ENCODE results near the gene PEA15. TPM values are rescaled to one million over a fixed set of nuclear protein-coding genes. Genes with fewer than 3 reads are reported as not detected.

PEA15 gene
- total and polyA plus RNA-seq, 2 of the 8 experiments (the other 6 are each of a cell fraction or from before 2014, with no cell fraction given): 71.3 to 75.1 TPM

- Histone ChIP-seq H2BK12ac (ENCODE audit: low read depth, low read length) (peak overlapping the region; percentile 86; the same call in 1 of the 2 replicates), H2AK5ac (ENCODE audit: low read depth, low read length) (peak overlapping the region; percentile 17; the same call in 1 of the 2 replicates), H2AFZ (ENCODE audit: low read length) (no peak overlapping the region), H3K18ac (ENCODE audit: extremely low read depth, low read length) (no peak overlapping the region), H4K8ac (ENCODE audit: extremely low read depth, insufficient read depth, low read length) (no peak overlapping the region), H4K20me1 (replicated peaks in 1 of 2; ENCODE audit: control insufficient read depth in 1 of 2, insufficient read depth in 2 of 2, low read length in 2 of 2) (no peaks in the 10 kb centered on the region), H3K27me3 (replicated peaks in 1 of 4; ENCODE audit: control insufficient read depth in 3 of 4, extremely low read depth in 1 of 4, insufficient read depth in 3 of 4, low read length in 3 of 4) (peaks cover 0 to under 1% (median 0%) of the 10 kb centered on the region in 4 experiments; a peak in 1 of 7 replicates), H3K9me3 (ENCODE audit: insufficient read depth in 2 of 2, low read depth in 1 of 2, low read length in 1 of 2) (no peaks in the 10 kb centered on the region), H3K79me2 (ENCODE audit: control insufficient read depth in 1 of 2, insufficient read depth in 2 of 2, low read length in 2 of 2) (no peaks in the 10 kb centered on the region), H3K4me1 (replicated peaks in 1 of 4; ENCODE audit: control insufficient read depth in 3 of 4, insufficient read depth in 4 of 4, low read length in 3 of 4) (peaks cover 4 to 19% (median 16%) of the 10 kb centered on the region in 4 experiments; a peak in 5 of 7 replicates), H2BK20ac (ENCODE audit: low read length) (peak overlapping the region; percentile 56), H3K4me2 (ENCODE audit: insufficient read depth in 1 of 2, low read depth in 2 of 2, low read length in 2 of 2) (no peak overlapping the region), H3K56ac (replicated peaks; ENCODE audit: insufficient read length, low read depth, low read length) (no peak overlapping the region), H3K79me1 (ENCODE audit: low read depth, low read length) (no peaks in the 10 kb centered on the region), H3K36me3 (ENCODE audit: control insufficient read depth in 2 of 4, insufficient read depth in 4 of 4, low read length in 3 of 4) (no peaks in the 10 kb centered on the region), H2BK120ac (replicated peaks; ENCODE audit: low read depth, low read length) (no peak overlapping the region), H3K14ac (ENCODE audit: insufficient read length) (no peak overlapping the region), H4K91ac (replicated peaks; ENCODE audit: insufficient read length, low read length) (peak overlapping the region; percentile 76), H2BK5ac (ENCODE audit: low read depth, low read length) (peak overlapping the region; percentile 87; the same call in 1 of the 2 replicates), H4K5ac (ENCODE audit: insufficient read length, low read depth, low read length) (no peak overlapping the region), H3K23ac (ENCODE audit: insufficient read length) (no peak overlapping the region), H3K4me3 (ENCODE audit: extremely low read depth in 1 of 4, insufficient read depth in 2 of 4, low read depth in 3 of 4, low read length in 4 of 4) (no peak overlapping the region), H3K9ac (replicated peaks in 1 of 4; ENCODE audit: extremely low read depth in 1 of 4, low read depth in 3 of 4, low read length in 3 of 4) (no peak overlapping the region), H3K27ac (ENCODE audit: low read depth, low read length) (no peak overlapping the region), H3K23me2 (ENCODE audit: low read depth, low read length) (peaks cover 3% of the 10 kb centered on the region; the same call in 1 of the 2 replicates), H2BK15ac (ENCODE audit: low read length) (peak overlapping the region; percentile 96), H3K4ac (replicated peaks; ENCODE audit: insufficient read length, low read depth, low read length) (no peak overlapping the region)
- FAIRE-seq (no peak), DNase-seq (ENCODE audit: low read depth in 1 of 2, low spot score in 2 of 2) (no peak)
- TF ChIP-seq RFX5 (IDR thresholded peaks at IDR 0.05; ENCODE audit: borderline replicate concordance, low read depth, low read length) (no peak), SUZ12 (IDR thresholded peaks at IDR 0.05; ENCODE audit: low read length) (no peak), MAFK (IDR thresholded peaks at IDR 0.05; ENCODE audit: low read depth, low read length) (no peak), CBX5 (IDR thresholded peaks at IDR 0.05; ENCODE audit: low read depth, low read length) (no peak), NRF1 (IDR thresholded peaks at IDR 0.05; ENCODE audit: low read depth, low read length) (no peak), ASH2L (IDR thresholded peaks at IDR 0.05; ENCODE audit: low read length) (no peak), EGR1 (IDR thresholded peaks at IDR 0.05; ENCODE audit: borderline replicate concordance, low read depth, low read length) (no peak), GABPA (IDR thresholded peaks at IDR 0.05; ENCODE audit: borderline replicate concordance, insufficient read depth, low read length) (no peak)
- 90% methylated on average over 12 of the region's 12 CpGs; no CpG with 5 or more reads in 1 of the 2 experiments for WGBS, 2 experiments (ENCODE audit: extremely low coverage in 1 of 2, insufficient coverage in 1 of 2, insufficient read length in 1 of 2, insufficient replicate concordance in 2 of 2, low coverage in 1 of 2, low lambda C conversion rate in 2 of 2, missing lambda C conversion rate in 1 of 2)
- CTCF ChIA-PET (ENCODE audit: partially characterized antibody): interaction anchor here (0.6 to 18.4 kb wide), 20 partner anchors 7 to 150 kb away, joined by 3 to 257 read pairs (median 5); partner anchors contain the start of genes ATP1A4, CASQ1, KCNJ9 and PEA15
- POLR2A ChIA-PET (ENCODE audit: partially characterized antibody): interaction anchor here (0.7 to 11.8 kb wide), 6 partner anchors 15 to 96 kb away, joined by 3 to 107 read pairs (median 4); partner anchors contain the start of genes DCAF8 and PEA15
These were observed 38.9 kb upstream of the PEA15 start for GRCh38 chr1:160166166-160166868.
